IPS-18c (cell line): Measurements from ENCODE around the gene SLC35A5.
A peak's percentile ranks its signal among the peaks of the same experiment; 100 is the strongest.
"Not testable (repeated sequence)": the region's sequence is repeated elsewhere in the genome, so short reads cannot be mapped to it uniquely, and the experiment has no call there.

Experiments used
- H3K4me3 ChIP-seq: 2 replicates; pipeline ENCODE4 v1.7.0; 2013; ENCODE audit warnings: low read depth, mild to moderate bottlenecking, low read length, moderate library complexity; ENCODE audit not compliant: insufficient read depth
- H3K9me3 ChIP-seq: one replicate; pipeline ENCODE4 v1.6.1; 2013; ENCODE audit warnings: mild to moderate bottlenecking, low read length, moderate library complexity; ENCODE audit not compliant: control insufficient read depth, insufficient read depth

SLC35A5 gene

DNA sequence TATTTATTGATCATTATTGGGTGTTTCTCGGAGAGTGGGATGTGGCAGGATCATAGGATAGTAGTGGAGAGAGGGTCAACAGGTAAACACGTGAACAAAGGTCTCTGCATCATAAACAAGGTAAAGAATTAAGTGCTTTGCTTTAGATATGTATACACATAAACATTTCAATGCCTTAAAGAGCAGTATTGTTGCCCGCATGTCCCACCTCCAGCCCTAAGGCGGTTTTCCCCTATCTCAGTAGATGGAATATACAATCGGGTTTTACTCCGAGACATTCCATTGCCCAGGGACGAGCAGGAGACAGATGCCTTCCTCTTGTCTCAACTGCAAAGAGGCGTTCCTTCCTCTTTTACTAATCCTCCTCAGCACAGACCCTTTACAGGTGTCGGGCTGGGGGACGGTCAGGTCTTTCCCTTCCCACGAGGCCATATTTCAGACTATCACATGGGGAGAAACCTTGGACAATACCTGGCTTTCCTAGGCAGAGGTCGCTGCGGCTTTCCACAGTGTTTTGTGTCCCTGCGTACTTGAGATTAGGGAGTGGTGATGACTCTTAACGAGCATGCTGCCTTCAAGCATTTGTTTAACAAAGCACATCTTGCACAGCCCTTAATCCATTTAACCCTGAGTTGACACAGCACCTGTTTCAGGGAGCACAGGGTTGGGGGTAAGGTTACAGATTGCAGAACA lies 2.5 kb downstream of the SLC35A5 start:
- peak overlapping the region; percentile 31 for H3K4me3 ChIP-seq
- H3K9me3 ChIP-seq = not testable (repeated sequence)

- Histone ChIP-seq H3K4me3 (no peak overlapping the region), H3K9me3 (no peaks in the 10 kb centered on the region)
Measured at GRCh38 chr3:112564940-112565305, 3.1 kb downstream of the SLC35A5 start.

DNA sequence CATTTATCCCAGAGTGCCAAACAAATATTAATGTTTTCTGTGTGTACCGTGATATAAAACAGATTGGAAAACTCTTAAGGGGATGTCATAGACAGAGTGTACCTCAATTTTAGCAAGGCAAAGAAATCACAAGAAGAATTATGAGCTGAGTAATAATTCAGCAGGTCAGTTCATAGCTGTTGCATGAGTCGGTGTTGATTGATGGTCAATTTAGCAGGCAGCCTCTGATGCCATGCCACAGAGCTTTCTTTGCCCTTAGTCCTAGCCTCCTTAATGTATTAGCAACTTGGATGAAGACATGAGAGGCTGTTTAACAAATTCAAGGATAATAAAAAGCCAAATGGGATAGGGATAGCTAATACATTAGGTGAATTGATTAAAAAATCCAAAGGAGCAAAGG lies 6.8 kb downstream of the SLC35A5 start:
- Histone ChIP-seq H3K9me3 (no peaks in the 10 kb centered on the region), H3K4me3 (no peak overlapping the region)

DNA sequence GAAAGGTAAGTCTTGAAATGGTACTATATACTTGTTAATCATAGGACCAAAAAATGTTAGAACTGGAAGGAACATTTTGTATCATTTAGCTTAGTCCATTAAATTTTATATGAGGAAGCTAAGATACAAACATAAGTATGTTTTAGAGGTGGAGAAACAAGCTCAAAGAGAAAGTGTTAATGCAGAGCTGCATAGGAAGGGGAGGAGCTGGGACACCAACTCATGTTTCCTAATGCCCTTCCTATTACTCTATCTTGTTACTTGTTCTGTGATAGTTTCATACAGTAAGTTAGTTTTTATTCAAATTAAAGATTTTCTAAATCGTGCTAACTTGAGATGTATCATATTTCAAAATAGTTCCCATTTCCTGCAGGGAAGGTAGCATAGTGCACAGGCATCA lies 7.4 kb downstream of the SLC35A5 start:
- Histone ChIP-seq H3K9me3 (no peaks in the 10 kb centered on the region), H3K4me3 (no peak overlapping the region)

DNA sequence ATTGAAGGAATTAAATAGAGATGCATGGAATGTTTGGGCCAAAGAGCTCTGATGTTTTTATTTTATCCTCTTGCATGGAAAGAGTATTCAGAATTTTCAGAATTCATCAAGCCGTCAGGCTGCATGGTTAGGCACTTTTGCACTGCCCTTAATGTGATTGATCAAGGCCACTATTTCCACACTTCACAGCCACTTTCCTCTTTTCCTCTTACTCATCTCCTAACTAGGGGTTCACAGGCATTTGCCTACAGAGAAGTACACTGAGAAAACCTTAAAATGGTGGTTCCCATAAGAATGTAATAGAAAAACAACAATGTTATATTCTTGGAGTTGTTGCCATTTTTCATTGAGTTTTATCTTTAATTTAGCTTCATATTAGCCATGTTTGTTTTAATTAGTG lies 10.9 kb downstream of the SLC35A5 start:
- Histone ChIP-seq H3K4me3 (no peak overlapping the region), H3K9me3 (no peaks in the 10 kb centered on the region)

GRCh38 chr3:112579232-112579631 lies 17.4 kb downstream of the SLC35A5 start:
- H3K9me3 ChIP-seq = no peaks in the 10 kb centered on the region
- H3K4me3 ChIP-seq = no peak overlapping the region

- Histone ChIP-seq H3K4me3 (no peak overlapping the region), H3K9me3 (no peaks in the 10 kb centered on the region)
Measured at GRCh38 chr3:112579697-112580096, 17.9 kb downstream of the SLC35A5 start.

- Histone ChIP-seq H3K4me3 (no peak overlapping the region), H3K9me3 (no peaks in the 10 kb centered on the region)
Measured at GRCh38 chr3:112582244-112582874, 20.5 kb downstream of the SLC35A5 start.

- Histone ChIP-seq H3K4me3 (no peak overlapping the region), H3K9me3 (no peaks in the 10 kb centered on the region)
Measured at GRCh38 chr3:112583105-112583504, 21.3 kb downstream of the SLC35A5 start.

GRCh38 chr3:112585782-112586181 lies 23.9 kb downstream of the SLC35A5 start:
- Histone ChIP-seq H3K9me3 (no peaks in the 10 kb centered on the region), H3K4me3 (no peak overlapping the region)

GRCh38 chr3:112587336-112587735 lies 25.5 kb downstream of the SLC35A5 start:
- Histone ChIP-seq H3K4me3 (no peak overlapping the region), H3K9me3 (no peaks in the 10 kb centered on the region)

- H3K4me3 ChIP-seq = no peak overlapping the region
- no peaks in the 10 kb centered on the region for H3K9me3 ChIP-seq
Measured at GRCh38 chr3:112593258-112593657, 31.4 kb downstream of the SLC35A5 start.

DNA sequence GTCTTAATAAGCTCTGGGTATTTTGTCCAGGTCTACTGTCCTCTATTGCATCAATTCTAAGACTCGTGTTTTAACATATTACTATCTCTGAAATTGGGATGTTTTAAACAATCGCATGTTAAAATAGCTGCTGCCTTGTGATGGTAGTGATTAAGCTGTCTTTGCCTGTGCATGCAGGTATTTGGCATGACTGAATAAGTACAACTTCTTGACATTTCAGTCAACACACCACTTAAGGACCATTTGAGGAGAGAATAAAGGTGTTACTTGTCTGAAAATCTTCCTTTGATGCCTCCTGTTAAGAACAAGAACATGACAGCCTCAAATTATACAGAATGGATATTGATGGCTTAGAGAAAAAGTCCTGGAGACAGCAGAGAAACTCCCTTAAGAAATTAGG lies 33.0 kb downstream of the SLC35A5 start:
- no peaks in the 10 kb centered on the region for H3K9me3 ChIP-seq
- H3K4me3 ChIP-seq = no peak overlapping the region

- Histone ChIP-seq H3K4me3 (no peak overlapping the region), H3K9me3 (no peaks in the 10 kb centered on the region)
Measured at GRCh38 chr3:112597945-112598344, 36.1 kb downstream of the SLC35A5 start.

DNA sequence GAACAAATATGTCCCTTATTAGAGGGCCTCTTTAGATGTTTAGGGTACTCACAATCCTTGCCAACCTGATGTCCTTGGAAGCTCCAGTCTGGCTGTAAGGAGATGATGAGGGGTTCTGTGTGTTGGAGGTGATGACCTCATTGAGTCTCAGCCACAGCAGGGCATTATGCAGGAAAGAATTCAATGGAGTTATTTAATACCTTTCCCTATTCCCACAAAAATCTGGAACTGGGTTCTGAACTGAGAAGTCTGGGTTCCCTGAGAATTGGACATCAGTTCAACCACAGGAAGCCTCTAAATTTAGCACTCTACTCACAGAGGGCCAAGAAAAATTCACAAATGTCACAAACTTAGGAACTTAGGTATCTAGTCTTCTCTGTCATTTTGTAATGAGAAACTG lies 36.9 kb downstream of the SLC35A5 start:
- Histone ChIP-seq H3K4me3 (no peak overlapping the region), H3K9me3 (no peaks in the 10 kb centered on the region)

GRCh38 chr3:112602217-112602838 lies 40.5 kb downstream of the SLC35A5 start:
- Histone ChIP-seq H3K4me3 (no peak overlapping the region), H3K9me3 (no peaks in the 10 kb centered on the region)

- H3K9me3 ChIP-seq = no peaks in the 10 kb centered on the region
- H3K4me3 ChIP-seq = no peak overlapping the region
Measured at GRCh38 chr3:112604536-112604935, 42.7 kb downstream of the SLC35A5 start.

GRCh38 chr3:112605285-112605684 lies 43.4 kb downstream of the SLC35A5 start:
- Histone ChIP-seq H3K4me3 (no peak overlapping the region), H3K9me3 (no peaks in the 10 kb centered on the region)
